SK-N-SH treated with all-trans-retinoic acid at 6 μM for 48 hours (cell line): ENCODE results near the gene AK3.

Source experiments
- ARNTL ChIP-seq: fragments of 450-650 bp; formaldehyde crosslinking; IDR thresholded peaks from 2 replicates; pipeline ENCODE4 v1.5.0; 2020; ENCODE audit warnings: low read depth, mild to moderate bottlenecking, moderate library complexity, borderline replicate concordance
- CREB5 ChIP-seq: fragments of 250-450 bp; sonication (Bioruptor Pico); IDR thresholded peaks from 2 replicates; pipeline ENCODE4 v1.5.1; 2020; ENCODE audit warnings: low read depth, mild to moderate bottlenecking, moderate library complexity
- ESRRG ChIP-seq: fragments of 250-450 bp; sonication (Bioruptor Pico); IDR thresholded peaks from 2 replicates; pipeline ENCODE4 v1.6.1; 2021; ENCODE audit warnings: mild to moderate bottlenecking
- PATZ1 ChIP-seq: fragments of 250-450 bp; sonication (Bioruptor Pico); IDR thresholded peaks from 2 replicates; pipeline ENCODE4 v1.8.0; 2020; ENCODE audit warnings: mild to moderate bottlenecking, moderate library complexity, borderline replicate concordance
- RARB ChIP-seq: fragments of 250-450 bp; sonication (Bioruptor Pico); IDR thresholded peaks from 2 replicates; pipeline ENCODE4 v1.8.0; 2021; ENCODE audit warnings: mild to moderate bottlenecking, moderate library complexity
- ZC3H10 ChIP-seq: fragments of 250-450 bp; sonication (Bioruptor Pico); IDR thresholded peaks from 2 replicates; pipeline ENCODE4 v1.5.1; 2021; ENCODE audit warnings: mild to moderate bottlenecking, moderate library complexity
- ZNF565 ChIP-seq: fragments of 450-650 bp; formaldehyde crosslinking; conservative IDR thresholded peaks from 2 replicates; pipeline ENCODE4 v1.5.0; 2020; ENCODE audit warnings: low read depth, mild to moderate bottlenecking, moderate library complexity
- ZNF70 ChIP-seq: fragments of 450-650 bp; formaldehyde crosslinking; IDR thresholded peaks from 2 replicates; pipeline ENCODE4 v1.5.0; 2020; ENCODE audit warnings: mild to moderate bottlenecking, moderate library complexity
- TF ChIP-seq, protein P1 (sequence below): fragments of 250-450 bp; sonication (Bioruptor Pico); IDR thresholded peaks from 2 replicates; pipeline ENCODE4 v1.5.1; 2021; ENCODE audit warnings: mild to moderate bottlenecking, moderate library complexity

DNA sequence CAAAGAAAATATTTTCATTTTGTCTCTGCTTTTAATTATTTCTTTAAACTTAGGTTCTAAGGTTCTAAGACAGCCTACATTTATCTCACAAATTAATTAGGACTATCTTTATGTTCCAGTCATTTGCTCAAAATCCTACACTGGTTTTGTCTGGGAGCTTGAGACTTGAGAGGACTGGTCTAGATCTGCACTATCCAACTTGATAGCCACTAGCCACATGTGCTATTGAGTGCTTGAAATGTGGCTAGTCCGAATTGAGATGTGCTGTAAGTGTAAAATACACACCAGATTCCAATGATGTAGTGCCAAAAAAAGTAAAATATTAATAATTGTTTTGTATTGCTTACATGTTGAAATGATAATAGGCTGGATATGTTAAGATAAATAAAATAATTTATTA, 54.4 kb downstream of the AK3 start:
- TF ChIP-seq RARB (no peak), ZNF565 (no peak), PATZ1 (CRISPR knock-in tag) (no peak), ESRRG (no peak), ARNTL (no peak), CREB5 (no peak), ZC3H10 (no peak), ZNF70 (CRISPR knock-in tag) (no peak)
- TF ChIP-seq, protein P1, sequence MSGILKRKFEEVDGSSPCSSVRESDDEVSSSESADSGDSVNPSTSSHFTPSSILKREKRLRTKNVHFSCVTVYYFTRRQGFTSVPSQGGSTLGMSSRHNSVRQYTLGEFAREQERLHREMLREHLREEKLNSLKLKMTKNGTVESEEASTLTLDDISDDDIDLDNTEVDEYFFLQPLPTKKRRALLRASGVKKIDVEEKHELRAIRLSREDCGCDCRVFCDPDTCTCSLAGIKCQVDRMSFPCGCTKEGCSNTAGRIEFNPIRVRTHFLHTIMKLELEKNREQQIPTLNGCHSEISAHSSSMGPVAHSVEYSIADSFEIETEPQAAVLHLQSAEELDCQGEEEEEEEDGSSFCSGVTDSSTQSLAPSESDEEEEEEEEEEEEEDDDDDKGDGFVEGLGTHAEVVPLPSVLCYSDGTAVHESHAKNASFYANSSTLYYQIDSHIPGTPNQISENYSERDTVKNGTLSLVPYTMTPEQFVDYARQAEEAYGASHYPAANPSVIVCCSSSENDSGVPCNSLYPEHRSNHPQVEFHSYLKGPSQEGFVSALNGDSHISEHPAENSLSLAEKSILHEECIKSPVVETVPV (CRISPR knock-in tag) = no peak
